Neural crest cell (in vitro differentiated cells): ENCODE results near the gene PHTF2. TPM values are rescaled to one million over a fixed set of nuclear protein-coding genes. Genes with fewer than 3 reads are reported as not detected.

Source experiments
- DNase-seq: peaks from one replicate; pipeline ENCODE4 v3.0.0; 2021; ENCODE audit warnings: low read depth, mixed read lengths, low spot score
- H3K27ac Mint-ChIP-seq: one replicate; pipeline ENCODE4 v1.8.0; 2021; ENCODE audit warnings: mild to moderate bottlenecking, mixed read lengths; ENCODE audit not compliant: unreplicated experiment
- H3K27me3 Mint-ChIP-seq: 2 replicates; pipeline ENCODE4 v1.8.0; 2021; ENCODE audit warnings: low read depth, mild to moderate bottlenecking, mixed read lengths
- H3K36me3 Mint-ChIP-seq: 2 replicates; pipeline ENCODE4 v1.8.0; 2021; ENCODE audit warnings: low read depth, mild to moderate bottlenecking, mixed read lengths
- H3K4me1 Mint-ChIP-seq: 2 replicates; pipeline ENCODE4 v1.8.0; 2021; ENCODE audit warnings: mixed read lengths
- H3K4me3 Mint-ChIP-seq: one replicate; pipeline ENCODE4 v1.8.0; 2021; ENCODE audit warnings: mild to moderate bottlenecking, mixed read lengths
- H3K9me3 Mint-ChIP-seq: 2 replicates; pipeline ENCODE4 v1.8.0; 2021; ENCODE audit warnings: mixed read lengths
- CTCF ChIP-seq: fragments of 200-600 bp; sonication (generic); conservative IDR thresholded peaks from 2 replicates; pipeline ENCODE4 v1.5.0; 2021; ENCODE audit warnings: antibody characterized with exemption, mild to moderate bottlenecking
- total RNA-seq: library from RNA; stranded (reverse); gene quantifications from 2 replicates; pipeline ENCODE4 v1.2.1, GENCODE V29; 2021

Gene PHTF2
- total RNA-seq, 1 donor from 2014 or later, result 19.8 TPM

DNA sequence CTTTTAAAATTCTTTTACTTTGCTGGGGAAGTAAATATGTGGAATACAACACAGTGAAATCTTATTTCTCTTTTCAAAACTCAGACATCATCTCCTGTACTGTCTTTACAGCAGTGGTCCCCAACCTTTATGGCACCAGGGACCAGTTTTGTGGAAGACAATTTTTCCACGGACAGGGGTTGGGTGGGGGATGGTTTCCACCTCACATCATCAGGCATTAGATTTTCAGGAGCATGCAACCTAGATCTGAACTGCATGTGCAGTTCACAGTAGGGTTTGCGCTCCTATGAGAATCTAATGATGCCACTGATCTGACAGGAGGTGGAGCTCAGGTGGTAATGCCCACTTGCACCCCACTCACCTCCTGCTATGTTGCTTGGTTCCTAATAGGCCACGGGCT, 12.6 kb upstream of the PHTF2 start:
- Mint-ChIP-seq H3K4me3 (no peak overlapping the region), H3K27ac (no peak overlapping the region), H3K4me1 (peaks cover 13% of the 10 kb centered on the region), H3K36me3 (peaks cover 24% of the 10 kb centered on the region), H3K27me3 (no peaks in the 10 kb centered on the region), H3K9me3 (no peaks in the 10 kb centered on the region)
- no peak for TF ChIP-seq CTCF
- DNase-seq, result no peak

DNA sequence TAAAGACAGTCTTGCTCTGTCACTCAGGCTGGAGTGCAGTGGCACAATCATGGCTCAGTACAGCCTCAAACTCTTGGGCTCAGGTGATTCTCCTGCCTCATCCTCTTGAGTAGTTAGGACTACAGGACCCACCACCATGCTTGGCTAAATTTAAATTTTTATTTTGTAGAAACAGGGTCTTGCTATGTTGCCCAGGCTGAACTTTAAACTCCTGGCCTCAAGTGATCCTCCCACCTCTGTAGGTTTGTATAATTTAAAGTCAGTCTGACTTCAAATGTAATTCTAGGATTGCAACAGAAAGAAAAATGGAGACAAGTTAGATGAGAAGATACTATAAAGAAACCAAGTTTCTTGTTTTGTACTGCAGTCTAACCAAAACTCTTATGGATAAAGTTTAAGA, 11.8 kb upstream of the PHTF2 start:
- no peaks in the 10 kb centered on the region for H3K9me3 Mint-ChIP-seq
- no peak for TF ChIP-seq CTCF
- H3K36me3 Mint-ChIP-seq, result peaks cover 24% of the 10 kb centered on the region
- DNase-seq, result no peak
- H3K4me1 Mint-ChIP-seq, result peaks cover 13% of the 10 kb centered on the region
- H3K27ac Mint-ChIP-seq, result no peak overlapping the region
- no peak overlapping the region for H3K4me3 Mint-ChIP-seq
- H3K27me3 Mint-ChIP-seq, result no peaks in the 10 kb centered on the region

- peaks cover 2% of the 10 kb centered on the region for H3K4me1 Mint-ChIP-seq
- no peak overlapping the region for H3K27ac Mint-ChIP-seq
- no peak overlapping the region for H3K4me3 Mint-ChIP-seq
Measured at GRCh38 chr7:77788327-77788902, 10.2 kb upstream of the PHTF2 start.

DNA sequence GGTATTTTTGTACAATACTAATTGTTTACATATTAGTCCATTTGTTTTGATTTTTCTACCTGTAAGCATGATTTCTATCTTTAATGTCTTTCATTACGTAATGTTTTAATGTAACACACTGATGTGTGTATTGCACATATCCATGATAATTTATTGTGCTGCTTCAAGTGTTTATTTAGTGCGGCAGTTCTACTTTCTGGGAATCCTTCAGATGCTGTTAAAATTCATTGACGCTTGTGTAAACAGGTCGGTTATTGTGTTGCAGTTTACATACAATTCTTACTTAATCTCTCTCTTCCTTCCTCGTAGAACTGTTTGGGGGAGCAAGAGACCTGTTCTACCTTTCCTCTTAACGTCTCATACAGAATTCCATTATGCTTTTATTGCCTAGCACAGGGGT, 7.2 kb upstream of the PHTF2 start:
- Mint-ChIP-seq H3K36me3 (peaks cover 8% of the 10 kb centered on the region), H3K27me3 (no peaks in the 10 kb centered on the region), H3K9me3 (no peaks in the 10 kb centered on the region), H3K4me1 (peaks cover 15% of the 10 kb centered on the region), H3K27ac (no peak overlapping the region), H3K4me3 (no peak overlapping the region)
- no peak for TF ChIP-seq CTCF
- DNase-seq, result no peak

More at GRCh38 chr7:77788327-77788902, 10.2 kb upstream of the PHTF2 start:
- no peak for TF ChIP-seq CTCF
- Mint-ChIP-seq H3K36me3 (peaks cover 19% of the 10 kb centered on the region), H3K9me3 (no peaks in the 10 kb centered on the region), H3K27me3 (no peaks in the 10 kb centered on the region)
- DNase-seq, result no peak

- DNase-seq, result no peak
- no peak for TF ChIP-seq CTCF
- Mint-ChIP-seq H3K27ac (no peak overlapping the region), H3K4me3 (peak overlapping the region; percentile 28), H3K4me1 (peaks cover 20% of the 10 kb centered on the region), H3K36me3 (peaks cover 8% of the 10 kb centered on the region), H3K9me3 (no peaks in the 10 kb centered on the region), H3K27me3 (no peaks in the 10 kb centered on the region)
Measured at GRCh38 chr7:77791956-77792355, 6.6 kb upstream of the PHTF2 start.
